Right lobe of liver (tissue), 4 donors: ENCODE measurements around the gene FBLN1.

Experiments used
- CTCF ChIP-seq, 4 donors: fragments of 200-600 bp in 3 of 4; fragments of 450-650 bp in 1 of 4; IDR thresholded peaks; one replicate each; pipeline versions ENCODE4 v1.5.1 to v1.8.0; 2016 to 2022; ENCODE audit warnings: antibody characterized with exemption in 4 of 4, mild to moderate bottlenecking in 2 of 4
- POLR2A ChIP-seq: fragments of 450-650 bp; IDR thresholded peaks from one replicate; pipeline ENCODE4 v1.6.1; 2017; ENCODE audit warnings: antibody characterized with exemption, mild to moderate bottlenecking
- donor health status: DM: no; HTN: no; CAD: no.
- donor health status: DM: no; HTN: no; CAD: no.
- donor health status: DM: no; HTN: yes; CAD: no.

GRCh38 chr22:45602824-45603595 is 100.3 kb downstream of the FBLN1 start:
- no peak for TF ChIP-seq CTCF (IDR thresholded peaks at IDR 0.05)
- TF ChIP-seq POLR2A: no peak
